RWPE2 (cell line): ENCODE results near the gene TRIM31.

ENCODE experiments used
- ATAC-seq: fragments of 200-7000 bp; cut with Tn5 transposase; 3 replicates; pipeline ENCODE4 v1.9.1; 2021; ENCODE audit warnings: low read depth
- DNase-seq: peaks from one replicate; pipeline ENCODE4 v3.0.0-alpha.2; 2020; ENCODE audit warnings: low spot score
- H3K27ac ChIP-seq: fragments of 450-650 bp; 2 replicates; pipeline ENCODE4 v1.5.1; 2017; ENCODE audit warnings: mild to moderate bottlenecking; ENCODE audit not compliant: poor library complexity, severe bottlenecking
- H3K27me3 ChIP-seq: fragments of 250-450 bp; sonication (Bioruptor Pico); 2 replicates; pipeline ENCODE4 v1.5.1; 2021; ENCODE audit warnings: mild to moderate bottlenecking, moderate library complexity; ENCODE audit not compliant: insufficient read depth, poor library complexity, severe bottlenecking
- H3K36me3 ChIP-seq: fragments of 250-450 bp; sonication (Bioruptor Pico); 2 replicates; pipeline ENCODE4 v1.5.1; 2020; ENCODE audit warnings: low read depth, mild to moderate bottlenecking, moderate library complexity
- H3K4me1 ChIP-seq: fragments of 250-450 bp; sonication (Bioruptor Pico); 2 replicates; pipeline ENCODE4 v1.5.1; 2021; ENCODE audit warnings: mild to moderate bottlenecking, moderate library complexity; ENCODE audit not compliant: insufficient read depth, poor library complexity, severe bottlenecking
- H3K4me3 ChIP-seq: fragments of 250-450 bp; sonication (Bioruptor Pico); 2 replicates; pipeline ENCODE4 v1.5.1; 2021; ENCODE audit warnings: mild to moderate bottlenecking, moderate library complexity; ENCODE audit not compliant: severe bottlenecking
- H3K9me3 ChIP-seq: fragments of 250-450 bp; sonication (Bioruptor Pico); 2 replicates; pipeline ENCODE4 v1.5.1; 2021; ENCODE audit warnings: mild to moderate bottlenecking, moderate library complexity; ENCODE audit not compliant: severe bottlenecking
- TF ChIP-seq, protein P1 (sequence below): fragments of 450-650 bp; IDR thresholded peaks from one replicate; pipeline ENCODE4 v1.5.1; 2017; ENCODE audit warnings: mild to moderate bottlenecking, moderate library complexity; ENCODE audit not compliant: poor library complexity, severe bottlenecking

Gene TRIM31

DNA sequence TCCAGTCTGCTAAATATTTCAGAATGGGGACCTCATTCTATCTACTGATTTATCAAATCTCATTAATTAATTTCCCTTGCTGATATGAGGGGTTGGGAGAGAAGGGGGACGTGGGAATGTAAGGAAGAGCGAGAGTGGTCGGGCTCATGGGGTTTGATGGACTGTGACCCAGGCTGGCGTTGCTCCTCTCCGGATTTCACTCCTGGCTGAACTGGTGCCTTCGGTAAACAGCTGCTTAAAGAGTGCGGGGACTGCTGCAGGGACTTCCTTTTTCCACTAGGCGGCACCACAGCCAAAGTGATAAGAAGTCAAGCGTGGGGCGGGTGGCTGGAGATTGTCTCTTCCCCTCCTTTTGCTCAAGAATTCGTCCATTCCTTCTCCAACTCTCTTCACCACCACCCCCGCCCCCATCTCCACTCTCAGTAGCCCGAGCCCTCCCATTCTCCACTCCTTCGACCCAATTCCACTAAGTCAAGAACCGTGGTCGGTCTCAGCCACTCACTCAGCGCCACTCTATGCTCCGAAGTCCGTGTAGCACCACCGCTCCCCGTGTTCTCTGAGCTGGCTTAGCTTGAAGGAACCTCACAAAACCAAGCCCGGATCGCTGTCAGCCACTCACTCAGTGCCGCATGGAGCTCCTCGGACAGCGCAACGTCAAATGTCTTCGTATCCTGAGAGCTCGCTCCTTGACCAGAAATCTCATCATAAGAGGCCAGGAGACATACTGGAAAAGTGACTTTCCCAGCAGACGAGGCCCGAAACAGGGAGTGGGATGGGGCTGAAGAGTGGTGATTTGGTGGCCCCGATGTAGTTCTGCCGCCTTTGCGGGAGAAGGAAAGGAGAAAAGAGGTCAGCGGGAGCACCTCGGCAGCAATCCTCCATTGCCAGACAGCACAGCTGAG, 9.7 kb downstream of the TRIM31 start:
- no peaks in the 10 kb centered on the region for H3K27me3 ChIP-seq
- H3K27ac ChIP-seq = no peak overlapping the region

DNA sequence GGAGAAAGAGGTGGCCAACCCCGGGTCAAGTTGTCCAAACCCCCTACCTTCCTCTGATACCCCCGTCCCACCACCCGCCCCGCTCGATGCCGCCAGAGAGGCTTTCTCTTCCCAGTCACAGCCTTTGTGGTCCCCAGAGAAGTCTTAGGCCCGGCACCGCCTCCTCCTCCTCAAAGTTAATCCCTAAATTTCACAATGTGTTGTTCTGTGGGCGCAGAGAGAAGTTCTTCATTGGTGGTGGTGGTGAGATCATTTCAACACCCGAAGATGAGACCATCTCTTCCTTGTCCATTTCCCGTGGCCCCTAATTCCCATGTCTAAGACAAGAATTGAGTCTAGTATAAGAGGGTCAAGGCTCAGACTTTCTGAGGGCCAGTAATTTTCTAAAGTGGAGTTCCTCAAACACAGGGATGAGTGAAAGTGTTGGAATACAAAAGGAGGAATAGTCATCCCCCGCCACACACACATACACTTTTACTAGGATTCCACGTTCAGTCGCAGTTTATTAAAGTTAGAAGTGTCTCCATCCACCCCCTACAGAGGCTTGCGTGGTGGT, 10.4 kb downstream of the TRIM31 start:
- DNase-seq (no peak), ATAC-seq (no peak)
- peaks cover 12% of the 10 kb centered on the region for H3K4me1 ChIP-seq
- no peaks in the 10 kb centered on the region for H3K9me3 ChIP-seq
- H3K27me3 ChIP-seq = no peaks in the 10 kb centered on the region
- H3K27ac ChIP-seq = peak overlapping the region; percentile 40
- H3K4me3 ChIP-seq = peak overlapping the region; percentile 23
- H3K36me3 ChIP-seq = no peaks in the 10 kb centered on the region
- TF ChIP-seq, protein P1, sequence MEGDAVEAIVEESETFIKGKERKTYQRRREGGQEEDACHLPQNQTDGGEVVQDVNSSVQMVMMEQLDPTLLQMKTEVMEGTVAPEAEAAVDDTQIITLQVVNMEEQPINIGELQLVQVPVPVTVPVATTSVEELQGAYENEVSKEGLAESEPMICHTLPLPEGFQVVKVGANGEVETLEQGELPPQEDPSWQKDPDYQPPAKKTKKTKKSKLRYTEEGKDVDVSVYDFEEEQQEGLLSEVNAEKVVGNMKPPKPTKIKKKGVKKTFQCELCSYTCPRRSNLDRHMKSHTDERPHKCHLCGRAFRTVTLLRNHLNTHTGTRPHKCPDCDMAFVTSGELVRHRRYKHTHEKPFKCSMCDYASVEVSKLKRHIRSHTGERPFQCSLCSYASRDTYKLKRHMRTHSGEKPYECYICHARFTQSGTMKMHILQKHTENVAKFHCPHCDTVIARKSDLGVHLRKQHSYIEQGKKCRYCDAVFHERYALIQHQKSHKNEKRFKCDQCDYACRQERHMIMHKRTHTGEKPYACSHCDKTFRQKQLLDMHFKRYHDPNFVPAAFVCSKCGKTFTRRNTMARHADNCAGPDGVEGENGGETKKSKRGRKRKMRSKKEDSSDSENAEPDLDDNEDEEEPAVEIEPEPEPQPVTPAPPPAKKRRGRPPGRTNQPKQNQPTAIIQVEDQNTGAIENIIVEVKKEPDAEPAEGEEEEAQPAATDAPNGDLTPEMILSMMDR = no peak

More for the DNA sequence above, 9.7 kb downstream of the TRIM31 start:
- TF ChIP-seq, protein P1 = peak; percentile 91
- no peaks in the 10 kb centered on the region for H3K9me3 ChIP-seq
- peaks cover 12% of the 10 kb centered on the region for H3K4me1 ChIP-seq
- H3K4me3 ChIP-seq = peak overlapping the region; percentile 23
- DNase-seq = peak; percentile 73
- H3K36me3 ChIP-seq = no peaks in the 10 kb centered on the region
- ATAC-seq = peak; percentile 47

DNA sequence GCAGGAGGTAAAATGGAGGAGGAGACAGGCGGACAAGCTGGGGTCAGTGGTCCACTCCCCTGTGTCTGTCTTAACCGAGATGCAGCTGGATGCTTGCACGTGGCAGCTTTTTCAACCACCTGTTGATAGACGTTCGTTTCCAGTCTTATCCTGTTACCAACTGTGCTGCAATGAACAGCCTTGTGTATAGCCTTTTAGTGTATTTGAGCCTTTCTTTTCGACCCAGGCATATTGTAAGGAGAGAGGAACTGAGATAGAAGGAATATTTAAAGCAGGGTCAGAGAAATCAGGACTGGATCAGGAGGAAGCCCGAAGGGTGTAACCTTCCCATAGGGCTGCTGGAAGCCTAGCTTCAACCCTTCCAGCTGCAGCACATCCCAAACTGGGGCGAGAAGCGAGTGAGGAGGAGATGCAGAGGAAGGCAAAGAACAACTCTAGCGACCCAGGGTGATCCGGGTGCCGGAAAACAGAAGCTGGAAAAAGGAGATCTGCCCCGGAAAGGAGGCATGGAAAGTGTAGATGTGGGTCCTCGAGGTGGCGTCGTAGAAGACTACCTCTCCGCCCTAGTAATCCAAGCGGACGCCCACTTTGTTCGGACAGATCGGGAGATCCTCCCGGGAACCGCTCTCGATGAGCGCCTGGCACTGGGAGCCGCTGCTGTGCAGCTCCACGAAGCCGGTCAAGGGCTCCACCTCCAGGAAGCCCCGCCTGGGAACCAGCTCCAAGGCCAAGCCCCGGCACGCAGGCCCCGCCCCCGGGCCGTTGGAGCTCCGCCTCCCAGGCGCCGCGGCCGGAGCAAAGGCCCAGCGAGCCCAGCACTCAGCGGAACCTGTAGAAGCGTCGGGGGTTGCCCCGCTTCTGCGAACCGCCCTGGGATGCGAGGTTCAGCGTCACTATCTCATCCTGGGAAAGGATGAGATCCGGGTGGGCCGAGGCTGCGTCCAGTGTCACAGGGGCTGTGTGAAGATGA, 11.2 kb downstream of the TRIM31 start:
- no peaks in the 10 kb centered on the region for H3K36me3 ChIP-seq
- H3K27me3 ChIP-seq = no peaks in the 10 kb centered on the region
- TF ChIP-seq, protein P1 = no peak
- peak overlapping the region; percentile 23 for H3K4me3 ChIP-seq
- peak overlapping the region; percentile 40 for H3K27ac ChIP-seq
- DNase-seq (peak; percentile 92), ATAC-seq (peak; percentile 87)
- peaks cover 12% of the 10 kb centered on the region for H3K4me1 ChIP-seq
- H3K9me3 ChIP-seq = no peaks in the 10 kb centered on the region

DNA sequence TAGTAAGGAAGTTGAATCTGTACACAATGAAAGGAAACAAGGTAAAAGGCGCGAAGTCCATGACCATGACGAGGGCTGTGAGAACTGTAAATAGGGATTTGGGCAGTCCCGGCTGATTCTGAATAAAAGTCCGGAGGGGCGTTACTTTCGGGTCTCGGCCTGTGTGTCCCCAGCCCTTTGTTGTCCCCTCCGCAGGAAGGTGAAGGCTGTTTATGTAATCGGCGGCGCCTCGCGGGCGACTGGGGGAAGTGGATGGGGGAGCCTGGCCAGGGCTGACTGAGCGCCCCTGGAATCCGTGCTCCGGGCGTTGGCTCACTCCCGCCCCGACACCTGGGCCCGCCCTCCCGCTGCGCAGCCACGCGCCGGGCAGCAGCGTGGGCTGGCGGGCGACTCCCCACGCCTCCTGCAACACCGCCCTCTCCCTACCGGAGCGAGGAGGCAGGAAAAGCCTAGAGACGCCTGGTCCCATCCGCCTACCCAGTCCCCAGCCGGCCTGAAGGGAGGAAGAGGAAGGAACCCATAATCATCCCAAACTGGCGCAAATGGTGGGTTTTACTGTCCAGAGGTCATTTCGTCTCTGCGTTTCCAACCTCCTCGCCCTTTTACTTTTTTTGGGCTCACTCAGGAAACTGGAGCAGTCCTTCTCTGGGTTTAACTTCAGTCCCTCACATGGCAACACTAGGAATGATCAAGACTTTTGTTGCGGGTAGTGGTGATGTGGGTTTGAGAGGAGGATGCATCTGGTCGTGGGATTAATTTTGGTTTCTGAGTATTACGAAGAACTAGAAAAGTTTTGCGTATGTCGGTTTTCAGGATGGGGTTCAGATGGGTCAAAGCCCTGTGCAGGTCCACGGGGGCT, 12.1 kb downstream of the TRIM31 start:
- Histone ChIP-seq H3K9me3 (no peaks in the 10 kb centered on the region), H3K36me3 (no peaks in the 10 kb centered on the region), H3K27me3 (no peaks in the 10 kb centered on the region), H3K4me1 (peaks cover 12% of the 10 kb centered on the region), H3K27ac (peak overlapping the region; percentile 40), H3K4me3 (peak overlapping the region; percentile 23)
- ATAC-seq (peak; percentile 53), DNase-seq (no peak)
- TF ChIP-seq, protein P1 = no peak
